Naive thymus-derived CD8-positive, alpha-beta T cell (primary cell): ENCODE measurements around the gene MTFP1. TPM values are rescaled to one million over a fixed set of nuclear protein-coding genes. Genes with fewer than 3 reads are reported as not detected.
"Not testable (repeated sequence)": the region's sequence is repeated elsewhere in the genome, so short reads cannot be mapped to it uniquely, and the experiment has no call there.

Source experiments
- ATAC-seq, 2 donors: fragments of 150-1000 bp; cut with Tn5 transposase in 1 of 2; sonication (Bioruptor Pico), chemical (Tn5 transposase) in 1 of 2; 1 replicate in 1 of 2; 2 replicates in 1 of 2; pipeline ENCODE4 v1.10.0; 2021; ENCODE audit warnings: mild to moderate bottlenecking in 2 of 2, moderate library complexity in 2 of 2
- POLR2A ChIA-PET: fragments of 350-600 bp; sonication (Branson Sonifier 250); formaldehyde crosslinking; loops from one replicate; lab custom pipeline; 2021; ENCODE audit warnings: antibody characterized with exemption; lab: Charles Lee
- DNase-seq, 10 donors: peaks; one replicate each; pipeline versions ENCODE4 v3.0.0 to v3.0.0-alpha.2; 2020 to 2022
- H3K27ac Mint-ChIP-seq, 10 donors: one replicate each; pipeline ENCODE4 v1.8.0; 2020 to 2022; ENCODE audit warnings: mild to moderate bottlenecking in 10 of 10, mixed read lengths in 10 of 10, moderate library complexity in 4 of 10, inconsistent platforms in 1 of 10
- H3K27me3 Mint-ChIP-seq, 5 donors: one replicate each; pipeline ENCODE4 v1.8.0; 2021 to 2022; ENCODE audit warnings: mixed read lengths in 5 of 5
- H3K36me3 Mint-ChIP-seq, 3 donors: one replicate each; pipeline ENCODE4 v1.8.0; 2020 to 2022; ENCODE audit warnings: mixed read lengths in 3 of 3, mild to moderate bottlenecking in 2 of 3, inconsistent platforms in 1 of 3
- H3K4me1 Mint-ChIP-seq, 4 donors: one replicate each; pipeline ENCODE4 v1.8.0; 2021 to 2022; ENCODE audit warnings: mixed read lengths in 4 of 4
- H3K4me3 Mint-ChIP-seq, 10 donors: one replicate each; pipeline ENCODE4 v1.8.0; 2020 to 2022; ENCODE audit warnings: mild to moderate bottlenecking in 10 of 10, mixed read lengths in 10 of 10, moderate library complexity in 6 of 10, inconsistent platforms in 1 of 10
- H3K9me3 Mint-ChIP-seq, 9 donors: one replicate each; pipeline ENCODE4 v1.8.0; 2020 to 2022; ENCODE audit warnings: mixed read lengths in 9 of 9, mild to moderate bottlenecking in 3 of 9, inconsistent platforms in 1 of 9, moderate library complexity in 1 of 9
- polyA plus RNA-seq, 3 donors: library from polyadenylated mRNA; unstranded; fragments of 300-500 nt; fragmentation: Illumina TruSeq; gene quantifications; one replicate each; pipeline ENCODE4 v1.2.3, GENCODE V29; 2021
- total RNA-seq, 8 experiments: library from RNA in 2 of 8; stranded (reverse) in 2 of 8; gene quantifications; one replicate each; pipeline ENCODE4 v1.2.3 and lab custom pipeline; 2021 to 2026

The MTFP1 gene
- total and polyA plus RNA-seq, 5 experiments from 2014 or later, result 15.8 to 53.5 (median 42.3) TPM

DNA sequence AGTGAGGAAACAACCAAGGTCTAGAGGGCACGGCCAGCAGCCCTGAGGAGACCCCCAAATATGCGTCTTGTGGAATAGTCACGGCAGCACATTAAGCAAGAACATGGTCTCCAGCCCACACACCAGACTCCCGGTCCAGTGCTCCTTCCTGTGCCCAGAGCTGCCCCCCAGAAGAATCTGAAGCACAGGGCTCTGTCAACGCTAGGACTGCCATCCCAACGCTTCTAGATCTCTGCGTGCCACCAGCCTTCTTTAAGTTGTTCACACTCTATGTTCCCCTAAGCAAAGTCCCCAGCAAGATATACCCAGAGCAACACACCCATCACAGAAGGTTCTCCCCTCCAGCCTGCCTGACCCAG is 32.3 kb upstream of the MTFP1 start:
- POLR2A ChIA-PET, result interaction anchor here (1.7 to 14.3 kb wide), 5 partner anchors 31 to 105 kb away, joined by 4 to 198 read pairs (median 20); partner anchors contain the start of genes CASTOR1 and MTFP1
- Mint-ChIP-seq H3K9me3 (no peaks in the 10 kb centered on the region), H3K27ac (peak overlapping the region in 9 of 10 donors; percentile 44 to 98 (median 90)), H3K4me3 (peak overlapping the region in 4 of 10 donors; percentile 34 to 66 (median 44)), H3K36me3 (no peaks in the 10 kb centered on the region), H3K27me3 (peaks cover 0 to 2% (median 0%) of the 10 kb centered on the region in 5 donors), H3K4me1 (peaks cover 24 to 58% (median 53%) of the 10 kb centered on the region in 4 donors)
- ATAC-seq (no peak), DNase-seq (no peak)

DNA sequence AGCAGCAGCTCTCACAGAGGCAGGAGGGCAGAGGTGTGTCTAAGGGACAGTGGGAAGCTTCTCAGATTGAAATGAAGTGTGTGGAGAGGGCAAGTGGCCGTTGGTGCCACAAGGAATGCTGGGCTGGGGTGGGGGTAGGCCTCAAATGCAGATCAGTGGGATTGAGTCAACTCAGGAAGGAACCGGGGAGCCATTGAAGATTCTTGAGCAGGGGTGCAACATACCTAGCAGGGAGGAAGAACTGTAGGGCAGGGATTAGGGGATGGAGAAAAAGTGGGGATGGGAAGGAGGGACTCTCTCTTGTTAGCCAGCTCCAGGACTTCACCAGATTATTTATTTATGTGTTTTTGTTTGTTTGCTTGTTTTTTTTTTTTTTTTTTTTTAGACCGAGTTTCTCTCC is 31.7 kb upstream of the MTFP1 start:
- H3K4me3 Mint-ChIP-seq, result peak overlapping the region in 6 of 10 donors; percentile 3 to 66 (median 38)
- ATAC-seq, result no peak
- H3K27ac Mint-ChIP-seq, result peak overlapping the region in 8 of 10 donors; percentile 55 to 98 (median 86)
- no peak for DNase-seq
- H3K4me1 Mint-ChIP-seq, result peaks cover 30 to 64% (median 59%) of the 10 kb centered on the region in 4 donors
- POLR2A ChIA-PET, result interaction anchor here (0.7 to 14.3 kb wide), 7 partner anchors 18 to 263 kb away, joined by 3 to 198 read pairs (median 8); partner anchors contain the start of genes CASTOR1 and MTFP1
- no peaks in the 10 kb centered on the region for H3K9me3 Mint-ChIP-seq
- H3K27me3 Mint-ChIP-seq, result peaks cover 0 to 6% (median 0%) of the 10 kb centered on the region in 5 donors
- H3K36me3 Mint-ChIP-seq, result no peaks in the 10 kb centered on the region

DNA sequence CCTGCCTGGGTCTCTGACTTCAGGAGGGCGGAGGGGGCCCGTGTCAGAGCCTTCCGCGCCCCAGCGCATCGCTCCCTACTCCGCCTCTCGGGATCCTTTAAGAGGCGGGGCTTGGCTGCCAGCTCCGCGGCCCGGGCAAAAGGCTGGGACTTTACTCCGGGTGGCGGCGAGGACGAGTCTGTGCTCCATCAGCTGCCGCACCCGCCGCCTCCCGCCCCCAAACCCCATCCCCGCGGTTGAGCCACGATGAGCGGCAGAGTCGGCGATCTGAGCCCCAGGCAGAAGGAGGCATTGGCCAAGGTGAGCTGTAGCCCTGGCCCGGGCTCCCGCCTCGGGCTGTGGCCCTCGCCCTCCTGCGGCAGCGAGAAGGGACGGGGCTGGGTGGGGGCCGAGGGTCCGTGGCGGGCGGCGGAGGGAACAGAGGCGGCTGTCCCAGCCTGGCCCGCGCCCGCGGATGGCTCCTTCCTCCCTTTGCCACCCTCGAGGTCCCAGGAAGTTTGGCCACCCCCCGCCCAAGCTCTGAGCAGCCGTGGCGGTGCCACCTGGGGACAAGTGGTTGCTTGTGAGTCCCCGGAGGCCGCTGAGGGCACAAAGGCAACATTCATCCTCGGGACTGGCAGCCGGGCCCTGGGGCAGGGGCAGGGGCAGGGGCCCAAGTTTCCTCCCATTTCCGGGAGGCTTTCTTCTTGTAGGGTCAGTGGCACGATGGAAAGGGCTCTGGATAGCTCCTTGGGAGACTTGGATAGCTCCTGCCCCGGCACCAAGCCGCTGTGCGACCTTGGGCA is 28.5 kb upstream of the MTFP1 start, which contains the start of gene SEC14L2:
SEC14L2 (plus strand) TSS at position 148 of the 785 bp plus-strand sequence; CDS start at position 247, 99 bp downstream.
- peaks cover 30 to 66% (median 56%) of the 10 kb centered on the region in 4 donors for H3K4me1 Mint-ChIP-seq
- POLR2A ChIA-PET, result interaction anchor here (0.8 to 5.8 kb wide), 9 partner anchors 15 to 121 kb away, joined by 3 to 118 read pairs (median 8); partner anchors contain the start of genes CASTOR1, MTFP1 and TBC1D10A

DNA sequence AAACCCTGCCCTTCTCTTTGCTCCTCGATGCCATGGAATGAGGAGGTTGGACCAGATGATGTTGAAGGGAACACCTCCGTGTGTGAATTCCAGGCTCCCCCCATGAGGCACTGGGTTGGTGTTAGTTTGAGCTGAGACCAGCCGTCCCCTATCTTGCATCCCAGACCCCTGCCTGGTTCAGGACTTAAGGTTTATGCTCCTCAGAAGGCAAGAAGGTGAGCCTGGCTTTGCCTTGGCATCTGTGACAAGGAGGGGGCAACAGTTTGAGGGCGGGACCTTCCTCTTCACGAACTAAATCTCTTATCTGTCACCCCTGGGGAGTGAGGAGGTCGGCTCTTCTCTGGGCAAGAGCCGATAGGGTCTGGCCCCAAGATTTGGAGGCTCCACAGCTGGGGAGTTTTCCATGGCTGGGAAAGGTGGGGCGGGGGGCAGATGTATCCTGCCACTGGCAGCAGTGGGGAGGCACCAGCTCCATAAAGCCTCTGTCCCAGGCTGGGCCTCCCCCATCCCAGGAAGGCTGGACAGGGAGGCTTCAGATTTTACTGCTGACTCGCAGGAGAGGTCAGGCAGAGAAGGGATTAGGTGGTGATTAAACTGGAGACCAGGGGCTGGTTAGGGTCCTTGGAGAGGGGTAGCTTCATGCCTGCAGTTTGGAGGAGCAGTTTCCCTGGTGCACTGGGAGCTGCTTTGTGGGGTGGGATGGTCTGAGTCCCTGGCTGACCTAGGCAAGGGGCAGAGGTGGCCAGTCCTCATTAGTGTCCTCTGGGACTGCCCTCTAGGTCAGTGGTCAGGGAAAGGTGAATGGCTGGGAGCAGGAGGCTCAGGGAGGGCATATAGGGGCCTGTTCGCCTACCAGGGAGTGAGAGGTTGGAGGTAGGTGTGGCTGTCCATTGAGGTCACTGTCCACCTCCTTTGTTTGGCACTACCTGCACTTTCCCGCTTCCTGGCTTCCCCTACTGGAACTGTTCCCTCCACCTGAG is 27.6 kb upstream of the MTFP1 start:
- Mint-ChIP-seq H3K36me3 (peaks cover 0 to 6% (median 3%) of the 10 kb centered on the region in 3 donors), H3K27ac (peak overlapping the region; percentile 75 to 96 (median 92)), H3K4me3 (peak overlapping the region; percentile 82 to 95 (median 87)), H3K4me1 (peaks cover 28 to 58% (median 49%) of the 10 kb centered on the region in 4 donors), H3K9me3 (no peaks in the 10 kb centered on the region), H3K27me3 (peaks cover 0 to 6% (median 0%) of the 10 kb centered on the region in 5 donors)
- POLR2A ChIA-PET, result interaction anchor here (0.8 to 5.8 kb wide), 10 partner anchors 9 to 122 kb away, joined by 3 to 118 read pairs (median 7); partner anchors contain the start of genes CASTOR1 and MTFP1
- peak in 2 of 10 donors; percentile 22 to 30 for DNase-seq
- ATAC-seq, result peak; percentile 15 to 17

More for the DNA sequence above, 28.5 kb upstream of the MTFP1 start, which contains the start of gene SEC14L2:
- Mint-ChIP-seq H3K36me3 (peaks cover 0 to 4% (median 3%) of the 10 kb centered on the region in 3 donors), H3K27me3 (peaks cover 0 to 6% (median 0%) of the 10 kb centered on the region in 5 donors), H3K4me3 (peak within 1 kb of the TSS; percentile 82 to 95 (median 90)), H3K27ac (peak within 1 kb of the TSS; percentile 78 to 96 (median 92)), H3K9me3 (no peaks in the 10 kb centered on the region)
- ATAC-seq (peak; percentile 75 to 79), DNase-seq (peak; percentile 19 to 72 (median 58))

DNA sequence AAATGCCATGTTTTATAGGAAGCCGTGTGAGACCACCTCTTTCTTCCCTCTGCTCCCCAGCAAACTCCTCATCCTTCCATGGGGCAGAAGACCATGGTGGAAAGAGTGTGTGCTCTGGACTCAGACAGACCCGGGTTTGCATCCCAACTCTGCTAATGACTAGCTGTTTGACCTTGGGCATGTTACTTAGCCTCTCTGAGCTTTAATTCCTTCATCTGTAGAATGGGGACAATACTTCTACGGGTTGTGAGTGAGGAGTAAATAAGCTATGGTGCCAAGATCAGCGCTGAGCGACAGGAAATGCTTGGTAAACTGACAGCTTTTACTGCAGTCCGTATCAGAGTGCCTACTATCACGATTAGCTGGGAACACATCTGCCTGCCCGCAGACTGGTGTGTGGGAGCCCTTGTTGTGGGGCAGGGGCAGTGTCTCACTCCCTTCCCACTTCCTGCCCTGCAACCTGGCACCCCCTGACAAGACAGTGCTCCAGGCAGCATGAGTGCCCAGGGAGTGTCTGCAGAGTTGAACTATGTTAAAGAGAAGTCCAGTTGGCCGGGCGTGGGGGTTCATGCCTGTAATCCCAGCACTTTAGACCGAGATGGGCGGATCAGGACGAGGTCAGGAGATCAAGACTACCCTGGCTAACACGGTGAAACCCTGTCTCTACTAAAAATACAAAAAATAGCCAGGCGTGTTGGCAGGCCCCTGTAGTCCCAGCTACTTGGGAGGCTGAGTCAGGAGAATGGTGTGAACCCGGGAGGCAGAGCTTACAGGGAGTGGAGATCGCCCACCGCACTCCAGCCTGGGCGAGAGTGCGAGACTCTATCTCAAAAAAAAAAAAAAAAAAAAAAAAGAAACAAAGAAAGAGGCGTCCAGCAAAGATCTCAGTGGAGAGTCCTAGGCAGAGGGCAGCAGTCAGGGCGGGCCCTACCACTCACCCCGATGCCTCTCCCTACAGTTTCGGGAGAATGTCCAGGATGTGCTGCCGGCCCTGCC is 26.6 kb upstream of the MTFP1 start:
- ATAC-seq, result peak; percentile 10 to 24
- peak overlapping the region; percentile 75 to 96 (median 92) for H3K27ac Mint-ChIP-seq
- POLR2A ChIA-PET, result interaction anchor here (0.8 to 5.8 kb wide), 6 partner anchors 10 to 110 kb away, joined by 3 to 118 read pairs (median 18); partner anchors contain the start of genes CASTOR1 and MTFP1
- H3K36me3 Mint-ChIP-seq, result peaks cover 0 to 10% (median 3%) of the 10 kb centered on the region in 3 donors
- H3K27me3 Mint-ChIP-seq, result peaks cover 0 to 6% (median 0%) of the 10 kb centered on the region in 5 donors
- peaks cover 22 to 48% (median 39%) of the 10 kb centered on the region in 4 donors for H3K4me1 Mint-ChIP-seq
- H3K9me3 Mint-ChIP-seq, result no peaks in the 10 kb centered on the region
- H3K4me3 Mint-ChIP-seq, result peak overlapping the region; percentile 82 to 95 (median 87)
- no peak for DNase-seq

DNA sequence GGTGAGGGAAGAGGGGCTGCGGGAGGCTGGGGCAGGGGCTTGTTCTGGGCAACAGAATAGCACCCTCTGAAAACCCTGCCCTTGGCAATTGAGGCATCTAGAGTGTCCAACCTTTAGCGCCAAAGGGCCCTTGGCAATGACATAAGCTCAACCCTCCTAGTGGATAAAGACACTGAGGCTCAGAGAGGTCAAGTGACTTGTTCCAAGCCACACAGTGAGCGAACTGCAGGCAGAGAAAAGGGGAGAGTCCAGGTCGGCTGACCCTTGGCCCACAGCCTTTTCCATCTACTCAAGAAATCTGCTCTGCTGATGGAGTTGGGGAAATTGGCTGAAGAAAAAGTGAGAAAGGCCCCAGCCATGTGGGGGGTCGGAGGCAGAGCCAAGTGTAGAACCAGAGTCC is 25.9 kb upstream of the MTFP1 start:
- DNase-seq (no peak), ATAC-seq (no peak)
- peak overlapping the region in 8 of 10 donors; percentile 21 to 96 (median 76) for H3K27ac Mint-ChIP-seq
- POLR2A ChIA-PET, result interaction anchor here (1.5 to 5.8 kb wide), 2 partner anchors 24 to 111 kb away, joined by 4 to 118 read pairs; partner anchors contain the start of genes CASTOR1 and MTFP1
- H3K4me1 Mint-ChIP-seq, result peaks cover 25 to 46% (median 39%) of the 10 kb centered on the region in 4 donors
- peak overlapping the region in 4 of 10 donors; percentile 2 to 87 (median 22) for H3K4me3 Mint-ChIP-seq
- H3K27me3 Mint-ChIP-seq, result peaks cover 0 to 6% (median 0%) of the 10 kb centered on the region in 5 donors
- peaks cover 0 to 17% (median 3%) of the 10 kb centered on the region in 3 donors for H3K36me3 Mint-ChIP-seq
- no peaks in the 10 kb centered on the region for H3K9me3 Mint-ChIP-seq

GRCh38 chr22:30400159-30400558 is 25.4 kb upstream of the MTFP1 start:
- no peak for DNase-seq
- H3K9me3 Mint-ChIP-seq, result no peaks in the 10 kb centered on the region
- H3K27me3 Mint-ChIP-seq, result peaks cover 0 to 6% (median 0%) of the 10 kb centered on the region in 5 donors
- no peak overlapping the region for H3K4me3 Mint-ChIP-seq
- H3K4me1 Mint-ChIP-seq, result peaks cover 25 to 45% (median 39%) of the 10 kb centered on the region in 4 donors
- ATAC-seq, result no peak
- H3K36me3 Mint-ChIP-seq, result peaks cover 0 to 22% (median 3%) of the 10 kb centered on the region in 3 donors
- POLR2A ChIA-PET, result interaction anchor here (1.0 to 5.8 kb wide), 3 partner anchors 14 to 95 kb away, joined by 4 to 118 read pairs (median 4); partner anchors contain the start of gene MTFP1
- H3K27ac Mint-ChIP-seq, result peak overlapping the region in 7 of 10 donors; percentile 51 to 93 (median 72)

- Mint-ChIP-seq H3K4me1 (peaks cover 28 to 36% (median 32%) of the 10 kb centered on the region in 4 donors), H3K36me3 (peaks cover 0 to 27% (median 3%) of the 10 kb centered on the region in 3 donors)
- not testable (repeated sequence) for ATAC-seq, H3K27ac Mint-ChIP-seq, H3K27me3 Mint-ChIP-seq, H3K4me3 Mint-ChIP-seq, H3K9me3 Mint-ChIP-seq, DNase-seq
- POLR2A ChIA-PET, result interaction anchor here (1.0 to 2.9 kb wide), 3 partner anchors 13 to 96 kb away, joined by 4 to 12 read pairs (median 4); no protein-coding TSS in a partner anchor
Measured at GRCh38 chr22:30401024-30401423, 24.5 kb upstream of the MTFP1 start.

GRCh38 chr22:30402028-30402765 is 23.4 kb upstream of the MTFP1 start:
- Mint-ChIP-seq H3K4me3 (no peak overlapping the region), H3K27me3 (peaks cover 0 to 4% (median 0%) of the 10 kb centered on the region in 5 donors), H3K4me1 (peaks cover 21 to 30% (median 27%) of the 10 kb centered on the region in 4 donors), H3K9me3 (no peaks in the 10 kb centered on the region), H3K27ac (peak overlapping the region in 5 of 10 donors; percentile 29 to 82 (median 57)), H3K36me3 (peaks cover 0 to 36% (median 3%) of the 10 kb centered on the region in 3 donors)
- POLR2A ChIA-PET, result interaction anchor here (0.5 to 2.9 kb wide), 7 partner anchors 9 to 94 kb away, joined by 3 to 12 read pairs (median 5); no protein-coding TSS in a partner anchor
- DNase-seq, result no peak
- ATAC-seq, result no peak
